PFSK-1 (cell line): ENCODE results near the gene ARHGEF4.

Source experiments
- FOXP2 ChIP-seq: optimal IDR thresholded peaks from 2 replicates; pipeline ENCODE3; 2011; ENCODE audit warnings: borderline replicate concordance, control low read depth, inconsistent platforms; ENCODE audit not compliant: insufficient read depth; ENCODE audit errors: extremely low read length, extremely low read depth
- POLR2AphosphoS5 ChIP-seq: IDR thresholded peaks from 2 replicates; pipeline ENCODE4 v1.6.1; 2012; ENCODE audit warnings: low read depth, mild to moderate bottlenecking, control low read depth, low read length, moderate library complexity
- REST ChIP-seq, 2 experiments: IDR thresholded peaks; 2 replicates each; pipeline versions ENCODE4 v1.6.1 to v1.8.0; 2011 to 2012; ENCODE audit warnings: low read depth in 2 of 2, low read length in 2 of 2, control low read depth in 1 of 2, inconsistent platforms in 1 of 2, mild to moderate bottlenecking in 1 of 2, moderate library complexity in 1 of 2; ENCODE audit not compliant: insufficient read depth in 1 of 2
- TAF1 ChIP-seq: IDR thresholded peaks from 2 replicates; pipeline ENCODE4 v1.6.1; 2012; ENCODE audit warnings: low read length, control low read depth, borderline replicate concordance; ENCODE audit not compliant: insufficient read depth

- no peak for TF ChIP-seq REST (IDR thresholded peaks at IDR 0.05; ENCODE audit: insufficient read depth in 1 of 2, low read depth in 2 of 2, low read length in 2 of 2)
- TF ChIP-seq POLR2AphosphoS5: no peak
- no peak for TF ChIP-seq TAF1
- no peak for TF ChIP-seq FOXP2
Measured at GRCh38 chr2:130823171-130823885, 13.4 kb upstream of the ARHGEF4 start.
